ENCODE data around the gene RPS29.

RPS29 gene

DNA sequence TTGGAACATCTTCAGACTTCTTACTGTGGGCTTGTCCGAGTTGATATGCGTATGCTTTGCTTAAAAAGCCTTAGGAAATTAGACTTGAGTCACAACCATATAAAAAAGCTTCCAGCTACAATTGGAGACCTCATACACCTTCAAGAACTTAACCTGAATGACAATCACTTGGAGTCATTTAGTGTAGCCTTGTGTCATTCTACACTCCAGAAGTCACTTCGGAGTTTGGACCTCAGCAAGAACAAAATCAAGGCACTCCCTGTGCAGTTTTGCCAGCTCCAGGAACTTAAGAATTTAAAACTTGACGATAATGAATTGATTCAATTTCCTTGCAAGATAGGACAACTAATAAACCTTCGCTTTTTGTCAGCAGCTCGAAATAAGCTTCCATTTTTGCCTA is 21.4 kb upstream of the RPS29 start:
- TF ChIP-seq, protein P1, sequence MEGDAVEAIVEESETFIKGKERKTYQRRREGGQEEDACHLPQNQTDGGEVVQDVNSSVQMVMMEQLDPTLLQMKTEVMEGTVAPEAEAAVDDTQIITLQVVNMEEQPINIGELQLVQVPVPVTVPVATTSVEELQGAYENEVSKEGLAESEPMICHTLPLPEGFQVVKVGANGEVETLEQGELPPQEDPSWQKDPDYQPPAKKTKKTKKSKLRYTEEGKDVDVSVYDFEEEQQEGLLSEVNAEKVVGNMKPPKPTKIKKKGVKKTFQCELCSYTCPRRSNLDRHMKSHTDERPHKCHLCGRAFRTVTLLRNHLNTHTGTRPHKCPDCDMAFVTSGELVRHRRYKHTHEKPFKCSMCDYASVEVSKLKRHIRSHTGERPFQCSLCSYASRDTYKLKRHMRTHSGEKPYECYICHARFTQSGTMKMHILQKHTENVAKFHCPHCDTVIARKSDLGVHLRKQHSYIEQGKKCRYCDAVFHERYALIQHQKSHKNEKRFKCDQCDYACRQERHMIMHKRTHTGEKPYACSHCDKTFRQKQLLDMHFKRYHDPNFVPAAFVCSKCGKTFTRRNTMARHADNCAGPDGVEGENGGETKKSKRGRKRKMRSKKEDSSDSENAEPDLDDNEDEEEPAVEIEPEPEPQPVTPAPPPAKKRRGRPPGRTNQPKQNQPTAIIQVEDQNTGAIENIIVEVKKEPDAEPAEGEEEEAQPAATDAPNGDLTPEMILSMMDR (IDR thresholded peaks at IDR 0.05; ENCODE audit: insufficient read depth, low read length, missing control alignments): no peak
- no peak overlapping the region for H3K4me3 ChIP-seq (ENCODE audit: low read depth, low read length)
- ChIA-PET CTCF (no interaction called here), POLR2A (no interaction called here)
- DNase-seq (ENCODE audit: low read depth, low spot score): no peak

DNA sequence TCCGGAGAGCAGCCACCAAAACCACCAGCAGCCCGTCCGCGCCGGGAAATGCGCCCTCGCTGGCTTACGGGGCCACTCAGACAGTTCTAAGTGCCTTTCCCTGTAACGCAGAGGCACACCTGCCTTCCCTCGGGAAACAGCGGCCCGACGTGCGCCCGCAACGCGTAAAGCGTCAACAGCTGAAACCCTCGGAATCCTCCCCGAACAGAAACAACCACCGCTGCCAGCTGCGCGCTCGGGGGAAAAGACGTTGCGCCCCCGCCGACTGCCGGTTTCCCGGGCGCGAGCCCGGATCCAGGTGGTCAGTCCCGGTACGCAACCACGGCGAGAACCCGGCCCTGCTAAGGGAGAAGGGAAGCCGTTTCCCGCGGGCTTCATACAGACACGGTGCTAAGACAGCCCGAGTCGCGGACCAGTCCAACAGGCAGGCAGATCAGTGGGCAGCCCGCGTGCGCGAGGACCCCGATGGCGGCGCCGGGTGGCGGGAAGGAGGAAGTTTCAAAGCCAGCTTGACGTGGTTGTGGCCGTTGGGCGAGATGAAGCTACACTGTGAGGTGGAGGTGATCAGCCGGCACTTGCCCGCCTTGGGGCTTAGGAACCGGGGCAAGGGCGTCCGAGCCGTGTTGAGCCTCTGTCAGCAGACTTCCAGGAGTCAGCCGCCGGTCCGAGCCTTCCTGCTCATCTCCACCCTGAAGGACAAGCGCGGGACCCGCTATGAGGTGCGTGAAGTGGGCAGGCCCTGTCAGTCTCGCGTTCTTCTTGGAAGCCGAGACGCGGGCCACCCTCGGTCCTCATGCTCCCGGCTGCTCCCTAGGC is 12.5 kb upstream of the RPS29 start, which contains the start of gene LRR1:
Gene LRR1 (plus strand): TSS at position 456 of the 816 bp plus-strand sequence. CDS start 81 bp downstream, at position 537.
- ChIA-PET CTCF (interaction anchor here (0.9 to 1.7 kb wide), 3 partner anchors 9 to 264 kb away, joined by 3 to 10 read pairs (median 3); partner anchors contain the start of gene RPS29), POLR2A (interaction anchor here (0.6 to 2.2 kb wide), 4 partner anchors 10 to 22 kb away, joined by 3 to 19 read pairs (median 6); partner anchors contain the start of genes MGAT2, RPL36AL and RPS29)
- no peak for DNase-seq (ENCODE audit: low read depth, low spot score)

DNA sequence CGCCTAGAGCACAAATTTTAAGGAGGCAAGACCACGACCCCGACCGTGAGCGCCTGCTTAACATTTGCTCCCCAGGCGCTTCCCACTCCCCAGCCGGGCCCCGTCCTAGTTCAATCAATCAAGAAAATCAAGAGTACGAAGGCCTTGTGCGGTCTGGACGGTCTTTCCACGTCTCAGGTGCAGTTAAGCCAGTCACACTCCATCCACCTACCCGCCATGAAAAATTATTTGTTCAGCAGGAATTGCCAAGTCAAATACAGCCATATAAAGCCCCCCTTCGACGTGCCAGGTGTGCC is 12.0 kb upstream of the RPS29 start:
- CTCF ChIA-PET: interaction anchor here (1.7 kb wide), 1 partner anchor 11 kb away, joined by 10 read pairs; the partner anchor contains the start of gene RPS29
- TF ChIP-seq, protein P1 (IDR thresholded peaks at IDR 0.05; ENCODE audit: insufficient read depth, low read length, missing control alignments): no peak
- no peak for DNase-seq (ENCODE audit: low read depth, low spot score)
- POLR2A ChIA-PET: interaction anchor here (0.7 to 2.2 kb wide), 2 partner anchors 12 to 22 kb away, joined by 5 to 19 read pairs; partner anchors contain the start of genes MGAT2, RPL36AL and RPS29
- peak overlapping the region; percentile 96 for H3K4me3 ChIP-seq (ENCODE audit: low read depth, low read length)

More for the DNA sequence above, 12.5 kb upstream of the RPS29 start, which contains the start of gene LRR1:
- TF ChIP-seq, protein P1 (IDR thresholded peaks at IDR 0.05; ENCODE audit: insufficient read depth, low read length, missing control alignments): no peak
- H3K4me3 ChIP-seq (ENCODE audit: low read depth, low read length): peak within 1 kb of the TSS; percentile 96

DNA sequence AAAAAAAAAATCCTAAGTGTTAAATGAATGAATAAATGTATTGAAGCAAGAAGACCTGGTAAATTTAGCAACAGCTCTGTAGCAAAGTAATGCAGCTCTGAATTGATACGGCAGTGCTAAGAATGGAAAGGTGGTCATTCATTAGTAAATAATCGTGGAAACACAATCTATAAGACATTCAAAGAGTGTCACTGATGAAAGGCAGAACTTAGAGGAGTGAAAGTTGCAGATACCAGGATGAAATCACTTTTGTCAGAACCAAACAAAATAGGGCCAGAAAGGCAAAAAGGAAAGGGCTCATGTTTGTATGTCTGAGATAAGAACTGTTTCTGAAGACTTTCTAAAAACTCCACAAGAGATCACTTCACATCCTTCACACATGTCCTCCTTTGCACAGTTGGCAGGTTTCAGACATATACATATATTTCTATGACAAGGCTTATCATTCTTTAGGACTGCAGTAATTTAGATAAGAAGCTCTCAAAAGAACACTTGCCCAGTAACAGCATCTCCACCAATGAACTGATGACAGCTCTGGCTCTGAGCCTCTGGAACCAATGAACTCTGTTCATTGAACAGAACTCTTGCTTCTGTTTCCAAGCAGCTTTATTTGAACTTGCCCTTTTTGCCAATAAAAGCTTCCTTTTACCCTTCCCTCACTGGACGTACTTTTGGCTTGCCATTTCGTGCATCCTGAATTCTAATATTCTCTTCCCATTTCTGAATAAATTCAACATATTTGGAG is 8.3 kb upstream of the RPS29 start:
- CTCF ChIA-PET: interaction anchor here (1.1 to 2.2 kb wide), 3 partner anchors 8 to 133 kb away, joined by 3 to 14 read pairs (median 6); partner anchors contain the start of gene RPS29
- H3K4me3 ChIP-seq (ENCODE audit: low read depth, low read length): no peak overlapping the region
- no peak for DNase-seq (ENCODE audit: low read depth, low spot score)
- POLR2A ChIA-PET: interaction anchor here (0.6 kb wide), 1 partner anchor 14 kb away, joined by 3 read pairs; no protein-coding TSS in a partner anchor
- TF ChIP-seq, protein P1 (IDR thresholded peaks at IDR 0.05; ENCODE audit: insufficient read depth, low read length, missing control alignments): no peak

DNA sequence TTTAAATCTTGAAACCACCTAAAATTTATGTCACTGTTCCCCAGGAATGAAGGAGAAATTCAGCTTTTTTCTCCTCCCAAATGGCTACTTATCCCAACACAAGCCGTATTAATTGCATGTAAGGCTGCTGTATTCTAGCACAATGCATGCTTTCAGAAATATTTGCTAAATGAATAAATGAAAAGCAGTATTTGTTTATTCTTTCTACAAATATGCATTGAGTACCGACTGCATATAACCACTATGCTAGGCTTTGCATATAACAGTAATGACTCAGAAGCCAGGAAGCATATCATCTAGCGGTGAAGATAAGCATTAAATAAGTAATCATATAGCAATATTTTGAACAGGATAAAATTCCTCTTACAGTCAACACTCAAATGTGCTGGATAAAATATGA is 6.8 kb upstream of the RPS29 start:
- ChIA-PET POLR2A (no interaction called here), CTCF (no interaction called here)
- no peak overlapping the region for H3K4me3 ChIP-seq (ENCODE audit: low read depth, low read length)
- peak; percentile 51 for DNase-seq (ENCODE audit: low read depth, low spot score)
- TF ChIP-seq, protein P1 (IDR thresholded peaks at IDR 0.05; ENCODE audit: insufficient read depth, low read length, missing control alignments): no peak

DNA sequence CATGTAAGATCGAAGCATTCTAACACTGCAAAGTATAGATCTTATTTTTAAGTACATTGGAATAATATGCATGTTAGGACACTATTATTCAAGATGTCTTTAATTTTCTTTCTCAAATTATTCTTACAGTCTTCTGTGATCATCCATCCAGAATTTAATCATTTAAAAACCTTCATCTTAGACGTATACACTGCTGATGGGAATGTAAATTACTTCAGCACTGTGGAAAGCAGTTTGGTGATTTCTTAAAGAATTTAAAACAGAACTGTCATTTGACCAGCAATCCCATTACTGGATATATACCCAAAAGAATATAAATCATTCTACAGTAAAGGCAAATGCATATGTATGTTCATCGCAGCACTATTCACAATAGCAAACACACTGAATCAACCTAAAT is 3.2 kb upstream of the RPS29 start:
- CTCF ChIA-PET: no interaction called here
- POLR2A ChIA-PET: no interaction called here
- no peak overlapping the region for H3K4me3 ChIP-seq (ENCODE audit: low read depth, low read length)
- TF ChIP-seq, protein P1 (IDR thresholded peaks at IDR 0.05; ENCODE audit: insufficient read depth, low read length, missing control alignments): no peak
- no peak for DNase-seq (ENCODE audit: low read depth, low spot score)

All from AG04449 (cell line).